K562 (cell line): ENCODE measurements around the gene RPTOR. TPM values are rescaled to one million over a fixed set of nuclear protein-coding genes. Genes with fewer than 3 reads are reported as not detected.

ENCODE experiments used
- ATAC-seq: fragments of 200-7000 bp; cut with Tn5 transposase; 3 replicates; pipeline ENCODE4 v1.9.1; 2020; ENCODE audit warnings: moderate library complexity
- BruUV-seq: library from RNA; stranded (reverse); fragments of 400-500 nt; replicated peaks from 2 replicates; lab custom pipeline; 2021; lab: Mats Ljungman, UMichigan
- CTCF ChIA-PET: fragments of 300-600 bp; formaldehyde crosslinking; extraction: SDS; loops from one replicate; lab custom pipeline; 2021; ENCODE audit warnings: low intra/inter-chr PET ratio; lab: Yijun Ruan, JAX
- POLR2A ChIA-PET: fragments of 300-600, 350-650 bp; sonication (Branson Sonifier 250); formaldehyde crosslinking; extraction: SDS; loops from one replicate; lab custom pipeline; 2021; ENCODE audit warnings: antibody characterized with exemption, inconsistent platforms; lab: Yijun Ruan, JAX
- DNase-seq, 4 experiments: peaks; one replicate each; pipeline versions ENCODE4 v3.0.0 to v3.0.0-alpha.2; 2011 to 2018; ENCODE audit warnings: low spot score in 3 of 4, mixed read lengths in 3 of 4; ENCODE audit errors: extremely low read depth in 1 of 4
- FAIRE-seq: peaks from 2 replicates; lab custom pipeline; 2011; peaks lifted over from hg19 to GRCh38; lab: Jason Lieb, UNC
- H2AFZ ChIP-seq: 2 replicates; pipeline ENCODE4 v1.6.0; 2011; ENCODE audit warnings: low read depth, low read length, control low read depth, inconsistent platforms
- H3K27ac ChIP-seq: fragments of 200-600 bp; 3 replicates; pipeline ENCODE4 v1.8.0; 2011; ENCODE audit warnings: low read depth, mild to moderate bottlenecking, control low read depth, inconsistent platforms, low read length, moderate library complexity, mixed read lengths; ENCODE audit errors: extremely low read depth
- H3K27me3 ChIP-seq, 2 experiments: fragments of 300-600 bp in 1 of 2; 2 replicates in 1 of 2; 3 replicates in 1 of 2; pipeline versions ENCODE4 v1.6.0 to v1.8.0; 2011; ENCODE audit warnings: inconsistent platforms in 2 of 2, low read length in 2 of 2, mild to moderate bottlenecking in 1 of 2, mixed read lengths in 1 of 2, moderate library complexity in 1 of 2; ENCODE audit not compliant: control insufficient read depth in 2 of 2, insufficient read depth in 2 of 2
- H3K36me3 ChIP-seq: fragments of 300-600 bp; 3 replicates; pipeline ENCODE4 v1.8.0; 2011; ENCODE audit warnings: mild to moderate bottlenecking, low read length, inconsistent platforms; ENCODE audit not compliant: control insufficient read depth, insufficient read depth
- H3K4me1 ChIP-seq, 2 experiments: fragments of 200-600 bp in 1 of 2; replicated peaks in 1 of 2; 2 replicates in 1 of 2; 3 replicates in 1 of 2; pipeline versions ENCODE4 v1.5.1 to v1.8.0; 2011; ENCODE audit warnings: inconsistent platforms in 2 of 2, low read length in 2 of 2, mild to moderate bottlenecking in 1 of 2, mixed read lengths in 1 of 2, moderate library complexity in 1 of 2; ENCODE audit not compliant: control insufficient read depth in 2 of 2, insufficient read depth in 2 of 2
- H3K4me2 ChIP-seq: 2 replicates; pipeline ENCODE4 v1.6.1; 2011; ENCODE audit warnings: low read length, control low read depth, inconsistent platforms, mixed read lengths; ENCODE audit not compliant: insufficient read depth
- H3K4me3 ChIP-seq: fragments of 200-600 bp; sonication (generic), shearing (Covaris generic); 2 replicates; pipeline ENCODE4 v1.5.1; 2016; ENCODE audit warnings: control low read depth, inconsistent platforms
- H3K79me2 ChIP-seq: fragments of 200-600 bp; 3 replicates; pipeline ENCODE4 v1.8.0; 2011; ENCODE audit warnings: low read length, inconsistent platforms; ENCODE audit not compliant: control insufficient read depth, insufficient read depth
- H3K9ac ChIP-seq, 2 experiments: 2 replicates each; pipeline versions ENCODE4 v1.6.0 to v1.6.1; 2011; ENCODE audit warnings: low read depth in 2 of 2, low read length in 2 of 2, control low read depth in 1 of 2, inconsistent platforms in 1 of 2, mild to moderate bottlenecking in 1 of 2, mixed read lengths in 1 of 2; ENCODE audit not compliant: insufficient read depth in 1 of 2
- H3K9me1 ChIP-seq: one replicate; pipeline ENCODE4 v1.6.0; 2011; ENCODE audit warnings: inconsistent platforms, mild to moderate bottlenecking, low read length, moderate library complexity; ENCODE audit not compliant: control insufficient read depth, insufficient read depth
- H3K9me3 ChIP-seq: replicated peaks from 2 replicates; pipeline ENCODE4 v1.5.1; 2011; ENCODE audit warnings: low read depth, low read length, inconsistent platforms; ENCODE audit not compliant: control insufficient read depth, insufficient read depth
- H4K20me1 ChIP-seq: replicated peaks from 2 replicates; pipeline ENCODE4 v1.6.1; 2011; ENCODE audit warnings: low read length, inconsistent platforms, mixed read lengths; ENCODE audit not compliant: control insufficient read depth, insufficient read depth
- ARNT ChIP-seq, 2 experiments: fragments of 450-650 bp; IDR thresholded peaks; 2 replicates each; pipeline ENCODE4 v1.6.1; 2016; ENCODE audit warnings: mild to moderate bottlenecking in 1 of 2
- CCNT2 ChIP-seq: IDR thresholded peaks from 2 replicates; pipeline ENCODE4 v1.6.1; 2011; ENCODE audit warnings: borderline replicate concordance, low read depth, mild to moderate bottlenecking, moderate library complexity, mixed read lengths, low read length; ENCODE audit not compliant: insufficient read length; ENCODE audit errors: extremely low read depth
- KLF1 ChIP-seq: fragments of 450-650 bp; IDR thresholded peaks from 2 replicates; pipeline ENCODE4 v1.6.1; 2016; ENCODE audit warnings: missing genetic modification characterization, missing compliant biosample characterization
- ZNF239 ChIP-seq: fragments of 250-450 bp; sonication (Bioruptor Pico); IDR thresholded peaks from 2 replicates; pipeline ENCODE4 v1.4.0; 2020; ENCODE audit warnings: mild to moderate bottlenecking
- WGBS: fragments of 100-300 bp; shearing (Covaris generic); methylation state at CpG from one replicate; pipeline ENCODE4 v1.1.6; 2016; ENCODE audit warnings: low coverage, mixed read lengths; ENCODE audit not compliant: insufficient coverage; ENCODE audit errors: missing lambda C conversion rate; 5-methylcytosine and 5-hydroxymethylcytosine counted together
- in situ Hi-C: fragments of 300-500 bp; cut with MboI; formaldehyde crosslinking; loops from 4 replicates; pipeline ENCODE4 v1.15.0; 2018; ENCODE audit warnings: inconsistent platforms, mixed read lengths
- intact Hi-C: fragments of 100-400 bp; cut with micrococcal nuclease; formaldehyde crosslinking; loops from 2 replicates; pipeline ENCODE4 v1.14.2; 2022
- polyA plus RNA-seq, 8 experiments: library from polyadenylated mRNA; depleted of rRNA in 4 of 8; stranded (reverse) in 5 of 8; unstranded in 3 of 8; fragments of >200 nt; fragmentation: Nextera tagmentation in 2 of 8; fragmentation: Illumina TruSeq in 1 of 8; extraction: Ambion mirVana in 2 of 8; extraction: Trizol in 1 of 8; gene quantifications; 2 replicates each; pipeline versions ENCODE4 v1.2.1 to v1.2.3, GENCODE V29; 2011 to 2014; ENCODE audit warnings: inconsistent platforms in 1 of 8, missing spikeins in 1 of 8
- total RNA-seq, 7 experiments: library from RNA; depleted of rRNA in 6 of 7; stranded (reverse); fragments of >200 nt in 6 of 7; fragmentation: Illumina TruSeq in 2 of 7; extraction: Trizol in 2 of 7; gene quantifications; 2 replicates each; pipeline versions ENCODE4 v1.2.1 to v1.2.3, GENCODE V29; 2011 to 2021; ENCODE audit warnings: low replicate concordance in 1 of 7
- TF ChIP-seq, protein P1 (sequence below): fragments of 250-450 bp; sonication (Bioruptor Pico); IDR thresholded peaks from 2 replicates; pipeline ENCODE4 v1.8.0; 2022; ENCODE audit warnings: moderate library complexity, mild to moderate bottlenecking, inconsistent platforms

RPTOR gene
- total and polyA plus RNA-seq, 9 of the 15 experiments (the other 6 are each of a cell fraction or from before 2014, with no cell fraction given), result 0.24 to 54.1 (median 10.2) TPM

DNA sequence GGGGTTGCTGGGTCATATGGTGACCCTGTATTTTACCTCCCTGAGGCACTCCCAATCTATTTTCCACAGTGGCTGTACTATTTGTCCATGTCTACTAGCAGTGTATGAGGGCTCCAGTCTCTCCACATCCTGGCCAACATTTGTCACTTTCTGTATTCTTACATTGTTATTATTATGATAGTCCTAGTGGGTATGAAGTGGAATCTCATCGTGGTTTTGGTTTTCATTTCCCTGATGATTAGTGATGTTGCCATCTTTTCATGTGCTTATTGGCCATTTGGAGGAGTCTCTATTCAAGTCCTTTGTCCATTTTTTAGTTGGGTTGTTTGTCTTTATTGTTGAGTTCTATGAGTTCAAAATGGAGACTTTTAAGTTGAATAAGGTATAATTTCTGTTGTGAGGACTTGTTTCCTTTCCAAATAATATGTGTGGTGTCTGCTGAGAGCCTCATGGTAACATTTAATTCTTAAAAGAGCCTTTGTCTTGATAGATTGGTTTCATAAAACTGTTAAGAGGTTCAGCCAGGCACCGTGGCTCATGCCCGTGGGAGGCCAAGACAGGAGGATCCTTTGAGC is 108.2 kb downstream of the RPTOR start:
- Histone ChIP-seq H3K27ac (no peak overlapping the region), H3K36me3 (peaks cover 7% of the 10 kb centered on the region; the same call in 2 of the 3 replicates), H3K4me2 (no peak overlapping the region), H3K27me3 (no peaks in the 10 kb centered on the region), H3K9me3 (no peaks in the 10 kb centered on the region), H3K4me1 (peaks cover 17 to 18% of the 10 kb centered on the region in 2 experiments), H3K79me2 (peaks cover 67% of the 10 kb centered on the region), H2AFZ (no peak overlapping the region), H3K4me3 (no peak overlapping the region), H3K9ac (no peak overlapping the region), H4K20me1 (peaks cover 12% of the 10 kb centered on the region; the same call in 1 of the 2 replicates), H3K9me1 (no peaks in the 10 kb centered on the region)
- ATAC-seq (no peak), FAIRE-seq (no peak), DNase-seq (no peak)
- no TSS peak for BruUV-seq
- POLR2A ChIA-PET, result interaction anchor here (0.6 kb wide), 1 partner anchor 13 kb away, joined by 3 read pairs; no protein-coding TSS in a partner anchor
- intact Hi-C loops, result loop anchor here (5.0 kb wide), 1 partner anchor 226 kb away; no protein-coding TSS in a partner anchor
- CTCF ChIA-PET, result no interaction called here
- no peak for TF ChIP-seq KLF1 (tag)
- no peak for TF ChIP-seq ARNT (IDR thresholded peaks at IDR 0.05)
- TF ChIP-seq CCNT2, result no peak
- no peak for TF ChIP-seq ZNF239 (CRISPR knock-in tag)
- TF ChIP-seq, protein P1, sequence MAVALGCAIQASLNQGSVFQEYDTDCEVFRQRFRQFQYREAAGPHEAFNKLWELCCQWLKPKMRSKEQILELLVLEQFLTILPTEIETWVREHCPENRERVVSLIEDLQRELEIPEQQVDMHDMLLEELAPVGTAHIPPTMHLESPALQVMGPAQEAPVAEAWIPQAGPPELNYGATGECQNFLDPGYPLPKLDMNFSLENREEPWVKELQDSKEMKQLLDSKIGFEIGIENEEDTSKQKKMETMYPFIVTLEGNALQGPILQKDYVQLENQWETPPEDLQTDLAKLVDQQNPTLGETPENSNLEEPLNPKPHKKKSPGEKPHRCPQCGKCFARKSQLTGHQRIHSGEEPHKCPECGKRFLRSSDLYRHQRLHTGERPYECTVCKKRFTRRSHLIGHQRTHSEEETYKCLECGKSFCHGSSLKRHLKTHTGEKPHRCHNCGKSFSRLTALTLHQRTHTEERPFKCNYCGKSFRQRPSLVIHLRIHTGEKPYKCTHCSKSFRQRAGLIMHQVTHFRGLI (CRISPR knock-in tag), result no peak
- 78% methylated on average over 3 of the region's 3 CpGs for WGBS
- in situ Hi-C loops, result no loop called here
